Stimulated activated CD4-positive, alpha-beta T cell treated with anti-CD3 and anti-CD28 coated beads, Interleukin-1b, Interleukin-23, amount 100 ng/mL, for 1 hour (primary cell): Measurements from ENCODE around the gene EFNA1.

Experiments used
- DNase-seq, 2 donors: peaks; one replicate each; pipeline ENCODE4 v3.0.0-alpha.2; 2020; ENCODE audit warnings: low read depth in 2 of 2

EFNA1 gene

GRCh38 chr1:155127105-155127966 lies at the start of gene EFNA1:
TSS of gene EFNA1 (plus strand) at chr1:155127876. CDS start at chr1:155127978, 102 bp downstream.
- DNase-seq, result no peak

GRCh38 chr1:155078469-155079209 lies 49.0 kb upstream of the EFNA1 start, which contains the start of gene EFNA3:
TSS of gene EFNA3 (plus strand) at chr1:155078837. CDS start at chr1:155078942, 105 bp downstream.
- peak in 1 of 2 donors; percentile 49 for DNase-seq

- no peak for DNase-seq
Observed at GRCh38 chr1:155079210-155079486, 48.5 kb upstream of the EFNA1 start.

GRCh38 chr1:155079487-155080311 lies 48.0 kb upstream of the EFNA1 start:
- no peak for DNase-seq

GRCh38 chr1:155080312-155081228 lies 47.1 kb upstream of the EFNA1 start:
- DNase-seq, result no peak

GRCh38 chr1:155081472-155082300 lies 46.0 kb upstream of the EFNA1 start:
- no peak for DNase-seq

GRCh38 chr1:155082301-155083051 lies 45.2 kb upstream of the EFNA1 start:
- no peak for DNase-seq

- DNase-seq, result no peak
Observed at GRCh38 chr1:155083052-155083541, 44.6 kb upstream of the EFNA1 start.

- no peak for DNase-seq
Observed at GRCh38 chr1:155083865-155084721, 43.6 kb upstream of the EFNA1 start.

GRCh38 chr1:155084722-155085503 lies 42.8 kb upstream of the EFNA1 start:
- DNase-seq, result peak; percentile 68 to 83

GRCh38 chr1:155085504-155086127 lies 42.1 kb upstream of the EFNA1 start:
- DNase-seq, result peak; percentile 42 to 57

- peak; percentile 59 to 77 for DNase-seq
Observed at GRCh38 chr1:155086128-155086741, 41.4 kb upstream of the EFNA1 start.

GRCh38 chr1:155086856-155087535 lies 40.7 kb upstream of the EFNA1 start:
- DNase-seq, result no peak

GRCh38 chr1:155091071-155092051 lies 36.3 kb upstream of the EFNA1 start:
- peak; percentile 56 to 70 for DNase-seq

- no peak for DNase-seq
Observed at GRCh38 chr1:155092131-155092530, 35.5 kb upstream of the EFNA1 start.
